Stimulated activated CD8-positive, alpha-beta memory T cell treated with anti-CD3 and anti-CD28 coated beads, Interleukin-7, amount 100 ng/mL, for 4 hours (primary cell): ENCODE data around the gene TSPAN14.
"Not testable (repeated sequence)": the region's sequence is repeated elsewhere in the genome, so short reads cannot be mapped to it uniquely, and the experiment has no call there.

ENCODE experiments used
- DNase-seq, 2 donors: peaks; one replicate each; pipeline ENCODE4 v3.0.0-alpha.2; 2020; ENCODE audit warnings: low read depth in 2 of 2

The TSPAN14 gene

DNA sequence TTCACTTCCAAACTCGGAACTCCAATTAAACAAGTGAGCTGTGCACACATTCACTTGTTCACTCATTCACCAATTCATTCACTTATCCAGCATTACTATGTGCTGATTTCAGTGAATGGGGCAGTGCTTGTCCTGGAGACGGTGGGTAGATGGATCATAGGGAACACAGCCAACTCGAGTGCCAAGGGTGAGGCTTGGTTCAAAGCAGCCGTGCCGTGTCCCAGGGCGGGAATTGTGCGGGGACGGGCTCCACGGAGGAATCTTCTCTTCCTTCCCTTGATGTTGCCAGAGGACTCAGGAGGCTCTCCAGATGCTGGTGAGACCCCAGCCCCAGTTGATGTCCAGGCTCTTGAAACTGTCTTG lies 86.5 kb downstream of the TSPAN14 start:
- DNase-seq, result no peak

DNA sequence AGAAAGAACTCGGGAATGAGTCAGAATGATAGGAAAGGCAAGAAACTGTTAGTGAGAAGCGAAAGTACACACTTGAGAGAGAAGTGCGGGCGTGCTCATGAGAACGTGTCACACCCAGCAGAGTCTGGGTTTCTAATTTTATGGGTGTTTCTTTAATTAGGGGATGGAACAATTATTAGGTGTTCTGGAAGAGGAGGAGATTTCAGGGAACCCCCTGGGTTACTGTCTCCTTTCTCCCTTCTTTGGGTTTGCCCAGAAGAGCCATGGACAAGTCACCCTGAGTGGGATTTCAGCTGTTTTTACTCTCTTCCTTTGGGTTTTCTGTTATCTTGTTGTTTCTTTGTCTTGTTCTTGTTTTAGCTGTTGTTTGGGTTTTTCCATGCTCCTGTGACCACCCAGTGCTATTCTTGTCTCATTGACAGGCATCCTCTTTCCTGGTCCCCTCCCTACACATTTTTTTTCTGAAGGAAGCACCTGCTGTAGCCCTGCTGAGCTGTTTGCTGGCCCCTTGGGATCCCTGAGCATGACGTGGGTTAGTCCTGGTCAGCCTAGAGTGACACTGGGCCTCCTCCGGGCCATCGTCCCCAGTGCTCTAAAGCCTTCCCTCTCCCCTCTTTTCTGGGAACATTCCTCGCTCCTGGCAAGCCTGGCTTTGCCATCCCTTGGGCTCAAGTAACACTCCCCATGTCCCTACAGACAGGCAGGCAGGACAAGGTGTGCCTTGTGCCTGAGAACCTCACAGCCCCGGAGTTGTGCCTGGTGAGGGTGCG lies 87.1 kb downstream of the TSPAN14 start:
- DNase-seq, result no peak

DNA sequence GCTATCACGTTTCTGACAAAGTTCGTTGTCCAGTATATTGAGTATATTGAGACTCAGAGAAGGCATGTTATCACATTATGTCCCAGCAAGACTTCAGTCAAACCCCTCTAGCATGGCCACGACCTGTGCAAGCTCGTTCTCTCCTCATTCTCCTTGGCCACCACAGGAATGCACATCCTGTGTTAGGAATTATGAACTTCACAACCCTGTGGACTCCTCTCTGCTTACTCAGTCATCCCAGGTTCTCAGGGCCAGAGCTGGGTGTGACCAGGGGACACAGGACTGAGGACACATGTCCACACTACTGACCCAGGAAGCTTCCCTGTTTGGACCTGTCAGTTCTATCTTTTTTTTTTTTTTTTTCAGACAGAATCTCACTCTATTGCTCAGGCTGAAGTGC lies 87.9 kb downstream of the TSPAN14 start:
- no peak for DNase-seq

GRCh38 chr10:80542652-80543318 lies 88.7 kb downstream of the TSPAN14 start:
- no peak for DNase-seq

DNA sequence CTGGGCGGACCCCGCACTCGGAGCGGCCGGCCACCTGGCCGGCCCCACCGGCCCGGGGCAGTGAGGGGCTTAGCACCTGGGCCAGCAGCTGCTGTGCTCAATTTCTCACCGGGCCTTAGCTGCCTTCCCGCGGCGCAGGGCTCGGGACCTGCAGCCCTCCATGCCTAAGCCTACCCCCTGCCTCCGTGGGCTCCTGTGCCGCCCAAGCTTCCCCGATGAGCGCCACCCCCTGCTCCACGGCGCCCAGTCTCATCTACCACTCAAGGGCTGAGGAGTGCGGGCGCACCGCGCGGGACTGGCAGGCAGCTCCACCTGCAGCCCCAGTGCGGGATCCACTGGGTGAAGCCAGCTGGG lies 89.2 kb downstream of the TSPAN14 start:
- not testable (repeated sequence) for DNase-seq

DNA sequence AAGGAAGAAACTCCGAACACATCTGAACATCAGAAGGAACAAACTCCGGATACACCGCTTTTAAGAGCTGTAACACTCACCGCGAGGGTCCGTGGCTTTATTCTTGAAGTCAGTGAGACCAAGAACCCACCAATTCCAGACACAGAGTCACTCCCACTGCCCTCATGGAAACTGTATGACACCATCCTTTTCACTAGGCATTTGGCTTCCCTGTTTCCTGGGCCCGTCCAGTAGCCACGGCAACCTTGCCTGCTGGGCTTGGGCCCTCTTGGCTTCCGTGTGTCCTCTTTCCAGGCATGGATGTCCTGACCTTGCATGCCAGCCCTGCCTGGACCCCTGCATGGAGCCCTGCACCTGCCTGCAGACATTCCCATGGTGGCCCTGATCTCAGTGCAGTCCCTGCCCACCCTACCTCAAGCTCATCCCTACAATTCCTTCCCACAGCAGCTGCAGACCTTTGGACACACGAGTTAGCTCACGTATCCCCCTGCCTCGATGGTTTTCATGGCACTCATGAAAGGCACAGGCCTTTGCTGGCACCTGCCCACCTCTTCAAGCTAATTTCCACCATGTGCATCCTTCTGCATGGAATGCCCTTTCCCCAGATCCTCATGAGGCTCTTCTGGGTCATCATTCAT lies 90.3 kb downstream of the TSPAN14 start:
- DNase-seq, result no peak

DNA sequence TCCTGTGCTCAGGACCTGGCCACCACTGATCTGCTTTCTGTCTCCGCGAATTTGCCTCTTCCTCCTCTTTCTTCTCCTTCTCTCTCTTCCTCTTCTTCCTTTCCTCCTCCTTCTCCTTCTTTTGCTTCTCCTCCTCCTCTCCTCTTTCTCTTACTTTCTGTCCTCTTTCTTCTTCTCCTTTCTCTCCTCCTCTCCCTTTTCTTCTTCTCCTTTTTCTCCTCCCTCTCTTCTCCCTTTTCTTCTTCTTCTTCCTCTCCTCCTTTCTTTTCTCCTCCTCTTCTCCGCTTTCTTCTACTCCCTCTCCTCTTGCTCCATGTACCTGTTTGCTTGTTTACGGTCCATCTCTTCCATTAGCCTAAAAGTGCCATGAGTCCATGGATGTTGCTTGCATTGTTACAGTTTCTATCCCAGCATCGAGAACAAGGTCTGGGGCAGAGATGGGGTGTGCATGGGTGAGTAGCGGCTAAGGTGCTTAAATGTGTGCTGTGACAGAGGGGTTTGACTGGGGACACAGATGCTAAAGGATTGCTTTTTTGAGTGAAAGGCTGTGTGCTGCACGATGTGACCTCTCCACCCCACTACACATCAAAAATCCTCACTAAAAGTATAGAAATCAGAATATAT lies 91.3 kb downstream of the TSPAN14 start:
- no peak for DNase-seq

DNA sequence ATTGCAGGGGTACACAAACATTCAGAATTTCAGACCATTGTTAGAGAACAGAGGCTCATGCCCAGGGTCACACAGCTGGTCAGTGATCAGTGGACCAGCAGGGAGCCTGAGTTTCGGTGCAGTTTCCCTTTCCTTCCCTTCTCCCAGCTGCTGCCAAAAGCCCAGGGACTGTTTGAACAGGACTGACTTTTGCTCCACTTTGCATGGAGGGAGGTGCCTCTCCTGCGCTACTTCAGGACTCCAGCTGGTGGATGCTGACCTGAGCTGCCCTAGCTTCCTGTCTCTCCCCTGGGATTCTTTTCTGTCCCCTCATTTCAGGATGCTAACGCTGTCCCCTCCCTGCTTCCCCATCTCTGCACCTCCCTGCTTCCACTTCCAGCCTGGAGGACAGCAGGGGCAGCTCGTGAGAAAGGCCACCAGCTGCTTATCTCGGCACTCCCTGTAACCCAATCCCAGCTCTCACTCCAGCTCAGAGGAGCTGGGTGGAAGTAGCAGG lies 98.1 kb downstream of the TSPAN14 start:
- no peak for DNase-seq

DNA sequence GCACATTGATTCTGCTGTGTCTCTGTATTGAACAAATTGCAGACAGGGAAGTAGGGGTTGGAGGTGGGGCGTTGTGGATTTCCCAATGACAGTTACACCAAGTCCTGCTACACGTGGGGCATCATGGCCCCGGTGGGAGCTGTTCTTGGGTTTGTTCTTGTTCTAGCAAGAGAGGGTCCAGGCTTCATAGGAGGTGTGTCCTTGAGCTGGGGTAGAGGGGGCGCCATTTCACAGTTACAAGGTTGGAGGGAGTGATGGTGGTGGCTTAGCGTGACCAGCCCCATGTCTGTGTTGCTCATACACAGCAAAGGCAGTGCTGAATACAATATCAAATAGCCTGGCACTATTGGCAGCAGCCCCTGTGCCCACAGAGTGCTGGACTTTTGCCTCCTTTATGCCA lies 99.3 kb downstream of the TSPAN14 start:
- DNase-seq, result no peak

DNA sequence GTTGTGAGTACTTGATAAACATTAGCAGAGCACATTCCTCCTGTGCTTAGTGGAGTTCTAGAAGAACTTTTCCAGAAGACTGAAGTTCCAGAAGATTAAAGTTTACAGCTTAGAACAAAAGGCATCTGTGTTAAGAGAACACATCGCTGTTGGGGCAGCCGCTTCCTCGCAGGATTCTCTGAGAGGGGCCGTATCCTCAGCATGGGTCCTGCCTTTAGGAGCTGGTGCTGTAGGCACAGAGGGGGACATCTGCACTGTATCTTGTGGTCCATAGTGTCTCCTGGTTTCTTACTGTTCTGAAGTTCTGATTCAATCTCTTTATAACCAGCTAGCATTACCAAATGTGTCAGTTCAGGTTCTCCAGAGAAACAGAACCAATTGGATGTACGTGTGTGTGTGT lies 99.9 kb downstream of the TSPAN14 start:
- no peak for DNase-seq

DNA sequence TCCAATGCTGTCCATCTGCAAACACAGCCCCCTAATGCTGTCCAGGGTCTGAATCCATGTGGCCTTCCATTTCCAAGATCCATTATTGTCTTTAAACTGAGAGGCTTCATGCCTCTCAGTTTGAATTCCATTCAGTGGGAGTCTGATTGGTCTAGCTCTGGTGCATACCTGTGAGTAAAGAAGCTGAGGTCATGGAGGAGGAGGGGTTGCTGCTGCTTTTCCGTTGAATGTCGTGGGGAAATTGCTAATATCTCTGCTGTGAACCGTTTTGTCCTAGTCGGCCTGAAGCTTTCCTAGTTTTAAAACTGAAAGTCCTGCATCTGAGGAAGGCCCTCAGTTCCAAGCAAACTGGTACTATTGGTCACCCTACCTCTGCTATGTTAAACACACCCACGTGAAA lies 101.3 kb downstream of the TSPAN14 start:
- no peak for DNase-seq

GRCh38 chr10:80561950-80562349 lies 107.8 kb downstream of the TSPAN14 start:
- DNase-seq, result no peak

DNA sequence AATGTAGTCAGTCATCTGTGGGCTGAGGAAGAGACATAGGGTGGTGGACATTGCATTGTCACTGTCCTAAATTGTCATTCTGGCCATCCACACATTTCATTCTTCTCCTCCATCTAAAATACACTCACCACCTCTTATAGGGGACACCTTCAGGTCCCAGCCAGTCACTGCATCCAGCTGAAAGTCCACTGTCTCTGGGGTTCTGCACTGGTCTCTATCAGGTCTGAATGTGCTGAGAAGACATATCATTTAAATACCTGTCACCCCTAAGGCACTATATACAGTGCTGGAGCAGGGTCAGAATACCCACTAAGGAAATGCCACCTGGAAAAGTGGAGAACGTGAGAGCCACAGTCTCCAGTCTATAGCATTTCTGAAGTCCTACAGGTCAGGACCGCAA lies 113.2 kb downstream of the TSPAN14 start:
- no peak for DNase-seq

GRCh38 chr10:80569131-80569895 lies 115.2 kb downstream of the TSPAN14 start:
- no peak for DNase-seq

DNA sequence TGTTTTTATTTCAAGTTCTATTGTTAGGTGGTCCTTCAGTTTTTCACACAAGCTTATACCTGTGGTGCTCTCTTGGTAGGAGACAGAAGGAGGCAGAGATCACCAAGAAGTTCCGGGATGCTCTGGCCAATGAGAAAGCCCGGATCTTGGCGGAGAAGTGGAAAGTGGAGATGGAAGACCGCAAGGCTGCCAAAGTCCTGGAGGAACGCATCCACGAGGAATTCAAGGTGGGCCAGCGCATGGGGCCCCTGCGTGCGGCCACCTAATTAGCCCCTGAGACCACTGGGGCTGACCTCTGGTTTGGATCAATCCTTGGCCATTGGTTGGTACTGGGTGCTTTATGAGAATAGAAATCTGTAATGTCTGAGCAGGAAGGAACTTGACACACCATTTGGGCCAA lies 117.2 kb downstream of the TSPAN14 start:
- DNase-seq, result no peak

GRCh38 chr10:80579181-80579763 lies 125.2 kb downstream of the TSPAN14 start:
- no peak for DNase-seq

DNA sequence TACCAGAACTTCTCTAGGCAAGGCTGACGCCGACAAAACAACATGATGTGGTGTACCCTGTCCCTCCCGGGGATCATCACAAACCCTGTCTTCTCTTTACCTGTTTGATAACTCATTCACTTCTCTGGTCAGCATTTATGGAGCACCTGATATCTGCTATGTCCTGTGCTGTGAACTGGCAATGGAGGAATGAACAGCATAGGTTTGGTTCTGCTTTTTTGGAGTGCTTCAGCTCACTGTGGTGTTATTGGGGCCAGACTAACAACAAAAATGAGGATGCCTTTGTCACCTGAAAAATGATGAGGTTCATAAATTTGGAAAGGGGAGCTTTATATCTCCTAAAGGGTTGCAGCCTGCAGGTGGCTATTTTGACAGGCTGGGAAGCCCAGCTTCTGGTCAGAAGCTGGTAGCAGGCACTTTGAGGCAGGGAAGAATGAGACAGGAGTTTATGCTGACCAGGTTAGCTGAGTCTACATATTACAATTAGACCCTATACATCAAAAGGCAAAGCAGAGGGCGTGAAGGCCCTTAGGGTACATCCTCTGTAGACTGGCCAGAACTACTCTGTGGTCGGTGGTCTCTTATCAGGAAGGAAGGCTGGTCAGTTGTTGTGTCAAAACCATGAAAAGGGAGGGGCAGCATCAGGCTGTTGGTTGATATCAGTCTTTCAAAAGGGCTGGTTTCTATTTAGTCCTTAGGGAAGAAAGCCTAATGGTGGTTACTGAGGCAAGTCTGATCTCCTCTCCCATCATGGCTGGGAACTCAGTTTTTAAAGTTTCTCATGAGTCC lies 125.9 kb downstream of the TSPAN14 start:
- no peak for DNase-seq

DNA sequence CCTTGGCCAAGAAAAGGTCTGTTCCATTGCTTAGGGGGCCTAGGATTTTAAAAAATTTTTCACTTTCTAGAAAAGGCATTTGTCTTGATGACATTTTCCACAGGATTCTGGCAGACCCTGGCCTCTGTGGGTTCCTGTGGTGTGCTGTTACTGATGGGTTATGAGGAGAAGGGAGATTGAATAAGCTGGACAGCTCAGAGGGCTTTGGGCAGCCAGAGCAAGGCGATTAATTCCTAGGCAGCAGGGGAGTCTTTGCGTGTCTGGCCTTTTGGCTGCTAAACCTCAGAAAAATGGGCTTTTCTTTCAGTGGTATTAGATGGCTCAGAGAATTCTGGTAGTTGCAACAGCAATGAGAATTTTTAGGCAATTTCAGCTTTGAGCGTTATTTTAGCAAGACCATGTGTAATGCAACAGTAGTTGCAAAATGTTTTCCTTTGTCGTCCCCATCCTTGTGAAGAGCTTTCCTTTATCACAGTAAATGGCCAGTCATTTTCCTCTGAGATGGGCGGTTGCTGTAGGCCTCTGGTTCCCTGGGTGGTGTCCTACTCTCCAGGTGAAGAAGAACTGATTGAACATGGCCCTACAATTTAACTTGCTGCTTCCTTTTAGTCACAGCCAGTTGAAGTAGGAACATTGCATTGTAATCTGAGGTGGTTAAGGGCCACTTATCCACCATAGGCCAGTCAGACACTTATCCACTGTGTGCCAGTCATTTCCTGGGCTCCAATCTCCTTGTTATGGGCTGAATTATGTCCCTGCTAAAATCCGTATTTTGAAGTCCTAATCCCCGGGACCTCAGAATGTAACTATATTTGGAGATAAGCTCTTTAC lies 126.7 kb downstream of the TSPAN14 start:
- DNase-seq, result no peak

GRCh38 chr10:80581469-80581835 lies 127.3 kb downstream of the TSPAN14 start:
- DNase-seq, result no peak
